Tibial nerve (tissue), 4 donors: ENCODE measurements around the gene LHPP.

Source experiments
- EP300 ChIP-seq, 2 donors: sonication (generic); formaldehyde crosslinking; IDR thresholded peaks; one replicate each; pipeline ENCODE4 v1.6.1; 2017; ENCODE audit warnings: antibody characterized with exemption in 2 of 2, mild to moderate bottlenecking in 1 of 2
- POLR2A ChIP-seq, 2 donors: fragments of 450-650 bp; IDR thresholded peaks; one replicate each; pipeline ENCODE4 v1.6.1; 2017; ENCODE audit warnings: antibody characterized with exemption in 2 of 2, mild to moderate bottlenecking in 2 of 2, moderate library complexity in 2 of 2
- TF ChIP-seq, protein P1 (sequence below), 5 experiments: fragments of 200-600 bp in 3 of 5; fragments of 450-650 bp in 2 of 5; sonication (generic) in 3 of 5; IDR thresholded peaks; one replicate each; pipeline ENCODE4 v1.5.1; 2016 to 2019; ENCODE audit warnings: antibody characterized with exemption in 5 of 5, mild to moderate bottlenecking in 3 of 5, moderate library complexity in 2 of 5

DNA sequence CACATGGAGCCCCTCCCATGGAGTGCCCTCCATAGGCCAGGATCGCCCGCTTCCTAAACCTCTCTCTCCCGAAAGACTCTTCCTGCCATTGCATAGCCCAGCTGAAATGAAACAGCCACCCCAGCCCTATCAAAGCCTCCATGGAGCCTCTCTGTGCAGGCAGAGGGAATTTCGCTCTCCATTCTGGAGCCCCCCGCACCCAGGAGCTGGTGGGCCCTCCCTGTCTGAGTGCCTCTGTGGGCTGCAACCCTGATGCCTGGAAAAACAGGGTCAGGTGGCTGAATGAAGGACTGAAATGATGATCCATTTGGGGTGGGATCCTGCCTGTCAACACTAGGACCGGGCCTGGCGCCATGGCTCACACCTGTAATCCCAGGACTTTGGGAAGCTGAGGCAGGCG lies 176.1 kb downstream of the LHPP start:
- TF ChIP-seq, protein P1, sequence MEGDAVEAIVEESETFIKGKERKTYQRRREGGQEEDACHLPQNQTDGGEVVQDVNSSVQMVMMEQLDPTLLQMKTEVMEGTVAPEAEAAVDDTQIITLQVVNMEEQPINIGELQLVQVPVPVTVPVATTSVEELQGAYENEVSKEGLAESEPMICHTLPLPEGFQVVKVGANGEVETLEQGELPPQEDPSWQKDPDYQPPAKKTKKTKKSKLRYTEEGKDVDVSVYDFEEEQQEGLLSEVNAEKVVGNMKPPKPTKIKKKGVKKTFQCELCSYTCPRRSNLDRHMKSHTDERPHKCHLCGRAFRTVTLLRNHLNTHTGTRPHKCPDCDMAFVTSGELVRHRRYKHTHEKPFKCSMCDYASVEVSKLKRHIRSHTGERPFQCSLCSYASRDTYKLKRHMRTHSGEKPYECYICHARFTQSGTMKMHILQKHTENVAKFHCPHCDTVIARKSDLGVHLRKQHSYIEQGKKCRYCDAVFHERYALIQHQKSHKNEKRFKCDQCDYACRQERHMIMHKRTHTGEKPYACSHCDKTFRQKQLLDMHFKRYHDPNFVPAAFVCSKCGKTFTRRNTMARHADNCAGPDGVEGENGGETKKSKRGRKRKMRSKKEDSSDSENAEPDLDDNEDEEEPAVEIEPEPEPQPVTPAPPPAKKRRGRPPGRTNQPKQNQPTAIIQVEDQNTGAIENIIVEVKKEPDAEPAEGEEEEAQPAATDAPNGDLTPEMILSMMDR (IDR thresholded peaks at IDR 0.05): no peak
- TF ChIP-seq EP300 (IDR thresholded peaks at IDR 0.05): no peak
- no peak for TF ChIP-seq POLR2A (IDR thresholded peaks at IDR 0.05)
